ENCODE results near the gene PYURF. TPM values are rescaled to one million over a fixed set of nuclear protein-coding genes. Genes with fewer than 3 reads are reported as not detected.

Gene PYURF
- total RNA-seq, 1 experiment from 2014 or later = 41.2 TPM

DNA sequence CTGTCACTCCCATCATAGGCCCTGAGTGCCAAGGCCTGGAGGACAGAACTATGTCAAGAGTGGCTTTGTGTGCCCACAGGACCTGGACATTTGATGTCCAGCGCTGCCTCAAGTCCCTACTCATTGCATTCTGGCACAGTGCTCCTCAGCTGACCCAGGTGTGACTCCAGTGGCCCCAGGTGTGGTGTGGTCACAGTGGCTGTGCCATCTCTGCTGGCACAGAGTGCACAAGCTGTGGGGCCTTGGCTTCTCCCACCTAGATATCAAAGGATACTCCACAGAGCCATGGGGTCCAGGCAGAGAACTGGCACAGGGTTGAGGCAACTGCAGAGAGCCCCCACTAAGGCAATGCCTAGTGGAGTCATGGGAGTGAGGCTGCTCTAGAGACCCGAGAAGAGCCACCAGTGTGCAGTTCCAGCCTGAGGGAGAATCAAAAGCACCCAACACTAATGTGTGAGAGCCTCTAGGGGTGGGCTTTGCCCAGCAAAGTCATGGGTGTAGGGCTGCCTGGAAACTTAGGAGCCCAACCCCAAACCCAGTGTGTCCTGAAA, 25.6 kb downstream of the PYURF start:
- Histone ChIP-seq H3K27me3 (replicated peaks; ENCODE audit: insufficient read depth, low read depth, low read length, poor library complexity) (no peaks in the 10 kb centered on the region), H3K36me3 (ENCODE audit: insufficient read depth, low read length, poor library complexity, severe bottlenecking) (no peaks in the 10 kb centered on the region), H3K4me3 (ENCODE audit: low read depth, low read length, poor library complexity, severe bottlenecking) (no peak overlapping the region), H3K4me1 (ENCODE audit: insufficient read depth, low read length, poor library complexity, severe bottlenecking) (no peaks in the 10 kb centered on the region), H3K27ac (ENCODE audit: low read depth, low read length, poor library complexity, severe bottlenecking) (no peak overlapping the region), H3K9me3 (ENCODE audit: low read depth, low read length, poor library complexity, severe bottlenecking) (no peaks in the 10 kb centered on the region)
- POLR2A ChIA-PET (ENCODE audit: low non-redundant PET) = no interaction called here
- intact Hi-C loops (cut with micrococcal nuclease; ENCODE audit: unreplicated experiment) = no loop called here
- TF ChIP-seq EZH2 (IDR thresholded peaks at IDR 0.05; ENCODE audit: borderline replicate concordance, low read depth, low read length, poor library complexity, severe bottlenecking) = no peak
- TF ChIP-seq, protein P1, sequence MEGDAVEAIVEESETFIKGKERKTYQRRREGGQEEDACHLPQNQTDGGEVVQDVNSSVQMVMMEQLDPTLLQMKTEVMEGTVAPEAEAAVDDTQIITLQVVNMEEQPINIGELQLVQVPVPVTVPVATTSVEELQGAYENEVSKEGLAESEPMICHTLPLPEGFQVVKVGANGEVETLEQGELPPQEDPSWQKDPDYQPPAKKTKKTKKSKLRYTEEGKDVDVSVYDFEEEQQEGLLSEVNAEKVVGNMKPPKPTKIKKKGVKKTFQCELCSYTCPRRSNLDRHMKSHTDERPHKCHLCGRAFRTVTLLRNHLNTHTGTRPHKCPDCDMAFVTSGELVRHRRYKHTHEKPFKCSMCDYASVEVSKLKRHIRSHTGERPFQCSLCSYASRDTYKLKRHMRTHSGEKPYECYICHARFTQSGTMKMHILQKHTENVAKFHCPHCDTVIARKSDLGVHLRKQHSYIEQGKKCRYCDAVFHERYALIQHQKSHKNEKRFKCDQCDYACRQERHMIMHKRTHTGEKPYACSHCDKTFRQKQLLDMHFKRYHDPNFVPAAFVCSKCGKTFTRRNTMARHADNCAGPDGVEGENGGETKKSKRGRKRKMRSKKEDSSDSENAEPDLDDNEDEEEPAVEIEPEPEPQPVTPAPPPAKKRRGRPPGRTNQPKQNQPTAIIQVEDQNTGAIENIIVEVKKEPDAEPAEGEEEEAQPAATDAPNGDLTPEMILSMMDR (conservative IDR thresholded peaks at IDR 0.05; ENCODE audit: low read depth, low read length) = no peak
- CTCF ChIA-PET = no interaction called here
- no peak for DNase-seq (ENCODE audit: low spot score)
- no TSS peak for BruUV-seq (replicated peaks)

DNA sequence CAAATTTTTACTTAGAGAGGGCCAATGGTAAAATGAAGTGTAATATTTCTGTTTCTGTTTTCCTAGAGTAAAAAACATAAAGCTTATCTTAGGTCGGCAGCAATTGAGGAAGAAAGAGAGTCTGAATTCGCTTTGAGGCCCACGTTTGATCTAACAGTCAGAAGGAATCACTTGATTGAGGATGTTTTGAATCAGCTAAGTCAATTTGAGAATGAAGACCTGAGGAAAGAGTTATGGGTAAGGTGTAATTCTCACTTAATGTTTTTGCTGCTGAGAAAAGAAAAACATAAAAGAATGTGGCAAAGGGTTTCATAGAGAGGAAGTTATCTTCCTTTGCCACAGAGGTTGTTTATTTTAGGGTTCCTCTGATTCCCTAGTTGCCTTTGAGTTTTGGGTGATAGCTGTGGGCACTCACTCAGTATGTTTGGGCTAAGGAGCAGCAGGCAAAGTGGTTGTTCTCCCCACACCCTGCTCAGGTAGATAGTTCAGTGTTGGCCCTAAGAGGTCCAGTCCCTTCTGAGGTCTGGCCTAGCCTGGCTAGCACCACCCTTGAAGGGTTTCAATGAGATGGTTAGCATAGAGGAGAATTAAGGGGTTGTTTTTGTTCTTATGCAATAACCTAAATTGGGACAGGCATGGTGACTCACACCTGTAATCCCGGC, 34.3 kb downstream of the PYURF start:
- Histone ChIP-seq H3K4me3 (ENCODE audit: low read depth, low read length, poor library complexity, severe bottlenecking) (no peak overlapping the region), H3K27me3 (replicated peaks; ENCODE audit: insufficient read depth, low read depth, low read length, poor library complexity) (no peaks in the 10 kb centered on the region), H3K27ac (ENCODE audit: low read depth, low read length, poor library complexity, severe bottlenecking) (no peak overlapping the region), H3K4me1 (ENCODE audit: insufficient read depth, low read length, poor library complexity, severe bottlenecking) (no peaks in the 10 kb centered on the region), H3K9me3 (ENCODE audit: low read depth, low read length, poor library complexity, severe bottlenecking) (no peaks in the 10 kb centered on the region), H3K36me3 (ENCODE audit: insufficient read depth, low read length, poor library complexity, severe bottlenecking) (no peaks in the 10 kb centered on the region)
- no peak for DNase-seq (ENCODE audit: low spot score)
- intact Hi-C loops (cut with micrococcal nuclease; ENCODE audit: unreplicated experiment) = no loop called here
- POLR2A ChIA-PET (ENCODE audit: low non-redundant PET) = no interaction called here
- BruUV-seq (replicated peaks) = no TSS peak
- TF ChIP-seq, protein P1 (conservative IDR thresholded peaks at IDR 0.05; ENCODE audit: low read depth, low read length) = no peak
- TF ChIP-seq EZH2 (IDR thresholded peaks at IDR 0.05; ENCODE audit: borderline replicate concordance, low read depth, low read length, poor library complexity, severe bottlenecking) = no peak
- CTCF ChIA-PET = no interaction called here

DNA sequence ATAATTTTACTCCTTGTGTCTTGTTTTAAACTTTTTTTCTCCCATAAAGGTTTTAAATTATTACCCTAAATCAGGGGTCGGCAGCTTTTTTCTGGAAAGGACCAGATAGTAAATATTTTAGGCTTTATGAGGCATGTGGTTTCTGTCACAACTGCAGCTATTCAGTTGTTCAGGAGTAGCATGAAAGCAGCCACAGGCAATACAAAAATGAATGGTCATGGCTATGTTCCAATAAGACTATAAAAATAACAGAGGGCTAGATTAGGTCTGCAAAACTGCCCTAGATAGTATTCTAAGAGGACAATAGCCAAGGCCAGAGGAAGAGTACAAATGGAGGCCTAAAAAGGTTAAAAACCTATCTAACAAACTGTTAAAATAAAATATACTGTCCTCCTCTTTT, 42.0 kb downstream of the PYURF start:
- POLR2A ChIA-PET (ENCODE audit: low non-redundant PET) = no interaction called here
- no peak for DNase-seq (ENCODE audit: low spot score)

More for the DNA sequence above, 42.0 kb downstream of the PYURF start:
- CTCF ChIA-PET = no interaction called here
- no peak overlapping the region for H3K4me3 ChIP-seq (ENCODE audit: low read depth, low read length, poor library complexity, severe bottlenecking)
- no peaks in the 10 kb centered on the region for H3K27me3 ChIP-seq (replicated peaks; ENCODE audit: insufficient read depth, low read depth, low read length, poor library complexity)
- H3K4me1 ChIP-seq (ENCODE audit: insufficient read depth, low read length, poor library complexity, severe bottlenecking) = no peaks in the 10 kb centered on the region
- intact Hi-C loops (cut with micrococcal nuclease; ENCODE audit: unreplicated experiment) = no loop called here
- TF ChIP-seq, protein P1 (conservative IDR thresholded peaks at IDR 0.05; ENCODE audit: low read depth, low read length) = no peak
- no peak for TF ChIP-seq EZH2 (IDR thresholded peaks at IDR 0.05; ENCODE audit: borderline replicate concordance, low read depth, low read length, poor library complexity, severe bottlenecking)
- H3K9me3 ChIP-seq (ENCODE audit: low read depth, low read length, poor library complexity, severe bottlenecking) = no peaks in the 10 kb centered on the region
- no peak overlapping the region for H3K27ac ChIP-seq (ENCODE audit: low read depth, low read length, poor library complexity, severe bottlenecking)
- BruUV-seq (replicated peaks) = no TSS peak
- no peaks in the 10 kb centered on the region for H3K36me3 ChIP-seq (ENCODE audit: insufficient read depth, low read length, poor library complexity, severe bottlenecking)

All from A673 (cell line).